Kidney (tissue), 14 donors: Measurements from ENCODE around the gene RNF20. TPM values are rescaled to one million over a fixed set of nuclear protein-coding genes. Genes with fewer than 3 reads are reported as not detected.

Experiments used
- DNase-seq, 5 donors: peaks; one replicate each; pipeline ENCODE4 v3.0.0-alpha.2; 2013 to 2020
- FAIRE-seq: peaks from 2 replicates; lab custom pipeline; 2012; peaks lifted over from hg19 to GRCh38; lab: Jason Lieb, UNC
- H3K27ac ChIP-seq, 2 donors: one replicate each; pipeline ENCODE4 v1.7.0; 2013; ENCODE audit warnings: low read depth in 2 of 2, low read length in 2 of 2, inconsistent platforms in 1 of 2
- H3K27me3 ChIP-seq: one replicate; pipeline ENCODE4 v1.7.1; 2013; ENCODE audit warnings: low read length, inconsistent platforms; ENCODE audit not compliant: control insufficient read depth, insufficient read depth
- H3K36me3 ChIP-seq, 3 donors: one replicate each; pipeline versions ENCODE4 v1.7.0 to v1.7.1; 2013; ENCODE audit warnings: low read length in 3 of 3, control low read depth in 1 of 3, inconsistent platforms in 1 of 3; ENCODE audit not compliant: insufficient read depth in 3 of 3, control insufficient read depth in 2 of 3
- H3K4me1 ChIP-seq, 3 donors: one replicate each; pipeline versions ENCODE4 v1.7.0 to v1.7.1; 2013; ENCODE audit warnings: low read length in 3 of 3, inconsistent platforms in 1 of 3, low read depth in 1 of 3; ENCODE audit not compliant: control insufficient read depth in 2 of 3, insufficient read depth in 2 of 3
- H3K4me3 ChIP-seq, 3 donors: one replicate each; pipeline versions ENCODE4 v1.7.0 to v1.8.1; 2013; ENCODE audit warnings: low read length in 3 of 3, control low read depth in 1 of 3, inconsistent platforms in 1 of 3
- H3K9ac ChIP-seq, 3 donors: one replicate each; pipeline versions ENCODE4 v1.7.0 to v1.7.1; 2013; ENCODE audit warnings: low read length in 3 of 3, control low read depth in 1 of 3, inconsistent platforms in 1 of 3
- H3K9me3 ChIP-seq, 3 donors: one replicate each; pipeline versions ENCODE4 v1.7.0 to v1.7.1; 2013; ENCODE audit warnings: low read length in 3 of 3, control low read depth in 1 of 3, inconsistent platforms in 1 of 3; ENCODE audit not compliant: control insufficient read depth in 2 of 3, insufficient read depth in 1 of 3
- CTCF ChIP-seq: IDR thresholded peaks from 3 replicates; pipeline ENCODE4 v1.5.1; 2012; ENCODE audit warnings: mild to moderate bottlenecking, moderate library complexity, borderline replicate concordance; ENCODE audit not compliant: insufficient read depth; ENCODE audit errors: extremely low read depth
- intact Hi-C: fragments of 100-400 bp; cut with DNase I; formaldehyde crosslinking; loops from one replicate; pipeline ENCODE4 v1.11.1; 2022
- polyA plus RNA-seq: library from polyadenylated mRNA; stranded (reverse); fragments of 350-450 nt; fragmentation: Illumina TruSeq; extraction: RNeasy Lipid Tissue Mini Kit (QIAGEN cat#74804); gene quantifications from one replicate; pipeline ENCODE4 v1.2.3, GENCODE V29; 2014; ENCODE audit warnings: low read depth, low replicate concordance; ENCODE audit not compliant: insufficient read depth
- total RNA-seq: library from RNA; stranded (reverse); fragmentation: NEBNext Ultra II Directional; extraction: Animal tissue kit (Norgen Biotek cat#: 25700); gene quantifications from one replicate; pipeline ENCODE4 v1.2.1, GENCODE V29; 2021
- donor health status: control.
- donor health status: control.
- donor health status: control.
- donor health status: control.
- donor health status: control.
- donor health status: DM: yes; HTN: yes; CAD: no.
- donor health status: Normal renal cell carcinoma (clear cell type).

RNF20 gene
- total and polyA plus RNA-seq, 2 donors from 2014 or later = 15.8 to 43.2 TPM

GRCh38 chr9:101567725-101568350, 34.2 kb downstream of the RNF20 start:
- TF ChIP-seq CTCF = no peak
- Histone ChIP-seq H3K4me1 (no peaks in the 10 kb centered on the region), H3K27me3 (no peaks in the 10 kb centered on the region), H3K27ac (no peak overlapping the region), H3K4me3 (no peak overlapping the region), H3K9ac (no peak overlapping the region), H3K9me3 (no peaks in the 10 kb centered on the region), H3K36me3 (peaks cover 0 to 19% (median 2%) of the 10 kb centered on the region in 3 donors)
- intact Hi-C loops = no loop called here
- no peak for DNase-seq
- no peak for FAIRE-seq

GRCh38 chr9:101569741-101570501, 36.3 kb downstream of the RNF20 start:
- intact Hi-C loops = no loop called here
- Histone ChIP-seq H3K9ac (no peak overlapping the region), H3K9me3 (no peaks in the 10 kb centered on the region), H3K4me3 (no peak overlapping the region), H3K27ac (no peak overlapping the region), H3K4me1 (no peaks in the 10 kb centered on the region), H3K36me3 (peaks cover 0 to 8% (median 2%) of the 10 kb centered on the region in 3 donors), H3K27me3 (no peaks in the 10 kb centered on the region)
- no peak for DNase-seq
- TF ChIP-seq CTCF = no peak
- FAIRE-seq = no peak

GRCh38 chr9:101571114-101571513, 37.5 kb downstream of the RNF20 start:
- no peaks in the 10 kb centered on the region for H3K9me3 ChIP-seq
- no peaks in the 10 kb centered on the region for H3K4me1 ChIP-seq
- no peak overlapping the region for H3K9ac ChIP-seq
- DNase-seq (no peak), FAIRE-seq (no peak)
- H3K4me3 ChIP-seq = no peak overlapping the region
- no peaks in the 10 kb centered on the region for H3K27me3 ChIP-seq
- H3K36me3 ChIP-seq = peaks cover 0 to 6% (median 2%) of the 10 kb centered on the region in 3 donors
- intact Hi-C loops = no loop called here
- H3K27ac ChIP-seq = no peak overlapping the region
- no peak for TF ChIP-seq CTCF
